ENCODE results near the gene TPST1.
"Not testable (repeated sequence)": the region's sequence is repeated elsewhere in the genome, so short reads cannot be mapped to it uniquely, and the experiment has no call there.

The TPST1 gene

GRCh38 chr7:66297579-66297978 lies 92.4 kb downstream of the TPST1 start:
- DNase-seq: no peak

- no peak for DNase-seq
Observed at GRCh38 chr7:66301249-66301648, 96.1 kb downstream of the TPST1 start.

GRCh38 chr7:66301737-66302136 lies 96.6 kb downstream of the TPST1 start:
- DNase-seq: no peak

- DNase-seq: no peak
Observed at GRCh38 chr7:66303454-66304155, 98.5 kb downstream of the TPST1 start.

GRCh38 chr7:66304536-66304935 lies 99.4 kb downstream of the TPST1 start:
- DNase-seq: no peak

GRCh38 chr7:66306243-66306642 lies 101.1 kb downstream of the TPST1 start:
- no peak for DNase-seq

GRCh38 chr7:66307591-66308215 lies 102.6 kb downstream of the TPST1 start:
- no peak for DNase-seq

GRCh38 chr7:66308411-66308810 lies 103.3 kb downstream of the TPST1 start:
- DNase-seq: no peak

GRCh38 chr7:66310620-66311019 lies 105.5 kb downstream of the TPST1 start:
- DNase-seq: no peak

GRCh38 chr7:66313886-66314568 lies 108.9 kb downstream of the TPST1 start:
- no peak for DNase-seq

GRCh38 chr7:66315192-66315591 lies 110.1 kb downstream of the TPST1 start:
- DNase-seq: no peak

- DNase-seq: no peak
Observed at GRCh38 chr7:66319407-66319979, 114.4 kb downstream of the TPST1 start.

- DNase-seq: no peak
Observed at GRCh38 chr7:66321283-66321682, 116.1 kb downstream of the TPST1 start.

- no peak for DNase-seq
Observed at GRCh38 chr7:66323114-66323796, 118.1 kb downstream of the TPST1 start.

GRCh38 chr7:66324985-66325384 lies 119.9 kb downstream of the TPST1 start:
- DNase-seq: not testable (repeated sequence)

- no peak for DNase-seq
Observed at GRCh38 chr7:66326501-66327215, 121.5 kb downstream of the TPST1 start.

GRCh38 chr7:66330961-66331360 lies 125.8 kb downstream of the TPST1 start:
- no peak for DNase-seq

- no peak for DNase-seq
Observed at GRCh38 chr7:66331883-66332282, 126.7 kb downstream of the TPST1 start.

GRCh38 chr7:66333443-66333842 lies 128.3 kb downstream of the TPST1 start:
- DNase-seq: no peak

GRCh38 chr7:66335318-66335717 lies 130.2 kb downstream of the TPST1 start:
- no peak for DNase-seq

GRCh38 chr7:66336760-66337159 lies 131.6 kb downstream of the TPST1 start:
- no peak for DNase-seq

- DNase-seq: no peak
Observed at GRCh38 chr7:66339141-66339540, 134.0 kb downstream of the TPST1 start.

GRCh38 chr7:66344166-66344565 lies 139.0 kb downstream of the TPST1 start:
- DNase-seq: no peak
